ENCODE measurements around the gene OR10A3. TPM values are rescaled to one million over a fixed set of nuclear protein-coding genes. Genes with fewer than 3 reads are reported as not detected.

OR10A3 gene
- total RNA-seq, 1 experiment from 2014 or later: not detected

GRCh38 chr11:7964261-7964660 is 22.8 kb upstream of the OR10A3 start (continued):
- no peak for TF ChIP-seq MXD4 (CRISPR knock-in tag; IDR thresholded peaks at IDR 0.05; ENCODE audit: borderline replicate concordance)

- ATAC-seq: no peak
- TF ChIP-seq GRHL2 (CRISPR knock-in tag; IDR thresholded peaks at IDR 0.05; ENCODE audit: insufficient replicate concordance, severe bottlenecking) (no peak), ZNF423 (CRISPR knock-in tag; IDR thresholded peaks at IDR 0.05) (no peak), TEAD1 (CRISPR knock-in tag; IDR thresholded peaks at IDR 0.05) (no peak), ZSCAN18 (CRISPR knock-in tag; IDR thresholded peaks at IDR 0.05) (no peak), ZNF512 (CRISPR knock-in tag; IDR thresholded peaks at IDR 0.05; ENCODE audit: borderline replicate concordance) (no peak), ZNF263 (CRISPR knock-in tag; IDR thresholded peaks at IDR 0.05; ENCODE audit: low read depth) (no peak), FOXK1 (CRISPR knock-in tag; IDR thresholded peaks at IDR 0.05) (no peak), MLX (CRISPR knock-in tag; IDR thresholded peaks at IDR 0.05) (no peak), TP53 (CRISPR knock-in tag; IDR thresholded peaks at IDR 0.05) (no peak), SMAD4 (CRISPR knock-in tag; IDR thresholded peaks at IDR 0.05) (no peak), EMX1 (CRISPR knock-in tag; IDR thresholded peaks at IDR 0.05) (no peak), CREM (CRISPR knock-in tag; IDR thresholded peaks at IDR 0.05) (no peak), TCF7 (CRISPR knock-in tag; IDR thresholded peaks at IDR 0.05; ENCODE audit: low read depth) (no peak), NR2C2 (CRISPR knock-in tag; IDR thresholded peaks at IDR 0.05) (no peak), FOXJ3 (CRISPR knock-in tag; IDR thresholded peaks at IDR 0.05; ENCODE audit: borderline replicate concordance) (no peak), TEAD4 (CRISPR knock-in tag; IDR thresholded peaks at IDR 0.05) (no peak)
- TF ChIP-seq, protein P1, sequence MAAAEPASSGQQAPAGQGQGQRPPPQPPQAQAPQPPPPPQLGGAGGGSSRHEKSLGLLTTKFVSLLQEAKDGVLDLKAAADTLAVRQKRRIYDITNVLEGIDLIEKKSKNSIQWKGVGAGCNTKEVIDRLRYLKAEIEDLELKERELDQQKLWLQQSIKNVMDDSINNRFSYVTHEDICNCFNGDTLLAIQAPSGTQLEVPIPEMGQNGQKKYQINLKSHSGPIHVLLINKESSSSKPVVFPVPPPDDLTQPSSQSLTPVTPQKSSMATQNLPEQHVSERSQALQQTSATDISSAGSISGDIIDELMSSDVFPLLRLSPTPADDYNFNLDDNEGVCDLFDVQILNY (CRISPR knock-in tag; IDR thresholded peaks at IDR 0.05): no peak
- TF ChIP-seq, protein P2, sequence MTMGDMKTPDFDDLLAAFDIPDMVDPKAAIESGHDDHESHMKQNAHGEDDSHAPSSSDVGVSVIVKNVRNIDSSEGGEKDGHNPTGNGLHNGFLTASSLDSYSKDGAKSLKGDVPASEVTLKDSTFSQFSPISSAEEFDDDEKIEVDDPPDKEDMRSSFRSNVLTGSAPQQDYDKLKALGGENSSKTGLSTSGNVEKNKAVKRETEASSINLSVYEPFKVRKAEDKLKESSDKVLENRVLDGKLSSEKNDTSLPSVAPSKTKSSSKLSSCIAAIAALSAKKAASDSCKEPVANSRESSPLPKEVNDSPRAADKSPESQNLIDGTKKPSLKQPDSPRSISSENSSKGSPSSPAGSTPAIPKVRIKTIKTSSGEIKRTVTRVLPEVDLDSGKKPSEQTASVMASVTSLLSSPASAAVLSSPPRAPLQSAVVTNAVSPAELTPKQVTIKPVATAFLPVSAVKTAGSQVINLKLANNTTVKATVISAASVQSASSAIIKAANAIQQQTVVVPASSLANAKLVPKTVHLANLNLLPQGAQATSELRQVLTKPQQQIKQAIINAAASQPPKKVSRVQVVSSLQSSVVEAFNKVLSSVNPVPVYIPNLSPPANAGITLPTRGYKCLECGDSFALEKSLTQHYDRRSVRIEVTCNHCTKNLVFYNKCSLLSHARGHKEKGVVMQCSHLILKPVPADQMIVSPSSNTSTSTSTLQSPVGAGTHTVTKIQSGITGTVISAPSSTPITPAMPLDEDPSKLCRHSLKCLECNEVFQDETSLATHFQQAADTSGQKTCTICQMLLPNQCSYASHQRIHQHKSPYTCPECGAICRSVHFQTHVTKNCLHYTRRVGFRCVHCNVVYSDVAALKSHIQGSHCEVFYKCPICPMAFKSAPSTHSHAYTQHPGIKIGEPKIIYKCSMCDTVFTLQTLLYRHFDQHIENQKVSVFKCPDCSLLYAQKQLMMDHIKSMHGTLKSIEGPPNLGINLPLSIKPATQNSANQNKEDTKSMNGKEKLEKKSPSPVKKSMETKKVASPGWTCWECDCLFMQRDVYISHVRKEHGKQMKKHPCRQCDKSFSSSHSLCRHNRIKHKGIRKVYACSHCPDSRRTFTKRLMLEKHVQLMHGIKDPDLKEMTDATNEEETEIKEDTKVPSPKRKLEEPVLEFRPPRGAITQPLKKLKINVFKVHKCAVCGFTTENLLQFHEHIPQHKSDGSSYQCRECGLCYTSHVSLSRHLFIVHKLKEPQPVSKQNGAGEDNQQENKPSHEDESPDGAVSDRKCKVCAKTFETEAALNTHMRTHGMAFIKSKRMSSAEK (CRISPR knock-in tag; IDR thresholded peaks at IDR 0.05; ENCODE audit: borderline replicate concordance): no peak
- TF ChIP-seq, protein P3, sequence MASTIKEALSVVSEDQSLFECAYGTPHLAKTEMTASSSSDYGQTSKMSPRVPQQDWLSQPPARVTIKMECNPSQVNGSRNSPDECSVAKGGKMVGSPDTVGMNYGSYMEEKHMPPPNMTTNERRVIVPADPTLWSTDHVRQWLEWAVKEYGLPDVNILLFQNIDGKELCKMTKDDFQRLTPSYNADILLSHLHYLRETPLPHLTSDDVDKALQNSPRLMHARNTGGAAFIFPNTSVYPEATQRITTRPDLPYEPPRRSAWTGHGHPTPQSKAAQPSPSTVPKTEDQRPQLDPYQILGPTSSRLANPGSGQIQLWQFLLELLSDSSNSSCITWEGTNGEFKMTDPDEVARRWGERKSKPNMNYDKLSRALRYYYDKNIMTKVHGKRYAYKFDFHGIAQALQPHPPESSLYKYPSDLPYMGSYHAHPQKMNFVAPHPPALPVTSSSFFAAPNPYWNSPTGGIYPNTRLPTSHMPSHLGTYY (CRISPR knock-in tag; IDR thresholded peaks at IDR 0.05): no peak
- Mint-ChIP-seq H3K27me3 (ENCODE audit: low read depth) (no peaks in the 10 kb centered on the region), H3K9me3 (peaks cover 10% of the 10 kb centered on the region), H3K4me3 (no peak overlapping the region), H3K4me1 (no peaks in the 10 kb centered on the region), H3K27ac (no peak overlapping the region), H3K36me3 (no peaks in the 10 kb centered on the region)
- DNase-seq (ENCODE audit: low spot score): no peak
- ChIA-PET CTCF (interaction anchor here (0.7 kb wide), 1 partner anchor 30 kb away, joined by 3 read pairs; no protein-coding TSS in a partner anchor), POLR2A (interaction anchor here (0.7 kb wide), 1 partner anchor 9 kb away, joined by 3 read pairs; no protein-coding TSS in a partner anchor)
These were observed 13.7 kb upstream of the OR10A3 start for GRCh38 chr11:7955191-7955590.

Measured in WTC11 (cell line).